ENCODE measurements around the gene RFTN1. TPM values are rescaled to one million over a fixed set of nuclear protein-coding genes. Genes with fewer than 3 reads are reported as not detected.

Gene RFTN1
- total and polyA plus RNA-seq, 10 of the 15 experiments (the other 5 are each of a cell fraction or from before 2014, with no cell fraction given) = 20.6 to 213 (median 147) TPM

DNA sequence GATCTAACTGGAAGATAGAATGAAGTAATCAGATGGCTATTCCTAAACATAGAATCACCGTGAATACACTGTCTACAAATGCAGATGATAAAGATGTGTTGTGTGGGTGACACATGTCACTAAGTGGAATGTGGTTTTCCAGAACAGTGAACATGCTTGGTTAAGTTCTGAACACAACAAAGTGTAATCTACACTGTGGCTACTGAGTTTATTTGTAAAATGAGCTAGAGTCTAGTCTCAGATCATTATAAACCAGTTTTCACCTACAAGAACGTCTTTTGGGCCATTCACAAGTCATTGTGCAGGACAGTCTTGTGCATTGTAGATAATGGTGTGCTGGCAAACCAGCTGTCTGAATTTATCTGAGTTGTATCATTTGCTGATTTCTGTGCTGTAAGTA lies 213.2 kb downstream of the RFTN1 start (continued):
- TF ChIP-seq EP300 (IDR thresholded peaks at IDR 0.05; ENCODE audit: borderline replicate concordance in 1 of 2, control insufficient read depth in 1 of 2, low read depth in 2 of 2, low read length in 2 of 2) (peak; percentile 41 to 62; a peak in 2 of 4 replicates), ATF7 (IDR thresholded peaks at IDR 0.05; ENCODE audit: low read depth) (peak; percentile 73), RUNX3 (IDR thresholded peaks at IDR 0.05; ENCODE audit: low read length) (peak; percentile 90), MTA2 (IDR thresholded peaks at IDR 0.05; ENCODE audit: low read depth) (peak; percentile 90), DPF2 (IDR thresholded peaks at IDR 0.05) (peak; percentile 26; the same call in 1 of the 2 replicates), BACH1 (IDR thresholded peaks at IDR 0.05; ENCODE audit: borderline replicate concordance) (peak; percentile 47; the same call in 1 of the 2 replicates), TCF7 (IDR thresholded peaks at IDR 0.05; ENCODE audit: borderline replicate concordance) (no peak), CBFB (IDR thresholded peaks at IDR 0.05; ENCODE audit: low read depth) (0 out of 2 replicates have a peak, but pooled peaks have one; percentile 20), CREB1 (IDR thresholded peaks at IDR 0.05; ENCODE audit: low read depth) (0 out of 2 replicates have a peak, but pooled peaks have one; percentile 14), PAX8 (IDR thresholded peaks at IDR 0.05) (no peak), IKZF1 (conservative IDR thresholded peaks at IDR 0.05) (peak; percentile 70; the same call in 1 of the 2 replicates), IKZF2 (IDR thresholded peaks at IDR 0.05) (peak; percentile 69 to 80; a peak in 2 of 4 replicates), PAX5 (IDR thresholded peaks at IDR 0.05; ENCODE audit: borderline replicate concordance, low read depth, low read length) (peak; percentile 77), RFX5 (IDR thresholded peaks at IDR 0.05; ENCODE audit: low read depth, low read length) (no peak), FOS (IDR thresholded peaks at IDR 0.05; ENCODE audit: borderline replicate concordance, extremely low read depth, insufficient read length) (no peak), BCL11A (IDR thresholded peaks at IDR 0.05; ENCODE audit: low read depth, low read length) (peak; percentile 39; the same call in 1 of the 2 replicates), NFYA (IDR thresholded peaks at IDR 0.05; ENCODE audit: borderline replicate concordance, low read depth, low read length) (no peak), ASH2L (IDR thresholded peaks at IDR 0.05; ENCODE audit: borderline replicate concordance, low read depth) (no peak)
- TF ChIP-seq, protein P1, sequence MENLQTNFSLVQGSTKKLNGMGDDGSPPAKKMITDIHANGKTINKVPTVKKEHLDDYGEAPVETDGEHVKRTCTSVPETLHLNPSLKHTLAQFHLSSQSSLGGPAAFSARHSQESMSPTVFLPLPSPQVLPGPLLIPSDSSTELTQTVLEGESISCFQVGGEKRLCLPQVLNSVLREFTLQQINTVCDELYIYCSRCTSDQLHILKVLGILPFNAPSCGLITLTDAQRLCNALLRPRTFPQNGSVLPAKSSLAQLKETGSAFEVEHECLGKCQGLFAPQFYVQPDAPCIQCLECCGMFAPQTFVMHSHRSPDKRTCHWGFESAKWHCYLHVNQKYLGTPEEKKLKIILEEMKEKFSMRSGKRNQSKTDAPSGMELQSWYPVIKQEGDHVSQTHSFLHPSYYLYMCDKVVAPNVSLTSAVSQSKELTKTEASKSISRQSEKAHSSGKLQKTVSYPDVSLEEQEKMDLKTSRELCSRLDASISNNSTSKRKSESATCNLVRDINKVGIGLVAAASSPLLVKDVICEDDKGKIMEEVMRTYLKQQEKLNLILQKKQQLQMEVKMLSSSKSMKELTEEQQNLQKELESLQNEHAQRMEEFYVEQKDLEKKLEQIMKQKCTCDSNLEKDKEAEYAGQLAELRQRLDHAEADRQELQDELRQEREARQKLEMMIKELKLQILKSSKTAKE (IDR thresholded peaks at IDR 0.05; ENCODE audit: low read depth, poor library complexity, severe bottlenecking) = peak; percentile 65
- TF ChIP-seq, protein P2, sequence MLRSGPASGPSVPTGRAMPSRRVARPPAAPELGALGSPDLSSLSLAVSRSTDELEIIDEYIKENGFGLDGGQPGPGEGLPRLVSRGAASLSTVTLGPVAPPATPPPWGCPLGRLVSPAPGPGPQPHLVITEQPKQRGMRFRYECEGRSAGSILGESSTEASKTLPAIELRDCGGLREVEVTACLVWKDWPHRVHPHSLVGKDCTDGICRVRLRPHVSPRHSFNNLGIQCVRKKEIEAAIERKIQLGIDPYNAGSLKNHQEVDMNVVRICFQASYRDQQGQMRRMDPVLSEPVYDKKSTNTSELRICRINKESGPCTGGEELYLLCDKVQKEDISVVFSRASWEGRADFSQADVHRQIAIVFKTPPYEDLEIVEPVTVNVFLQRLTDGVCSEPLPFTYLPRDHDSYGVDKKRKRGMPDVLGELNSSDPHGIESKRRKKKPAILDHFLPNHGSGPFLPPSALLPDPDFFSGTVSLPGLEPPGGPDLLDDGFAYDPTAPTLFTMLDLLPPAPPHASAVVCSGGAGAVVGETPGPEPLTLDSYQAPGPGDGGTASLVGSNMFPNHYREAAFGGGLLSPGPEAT (IDR thresholded peaks at IDR 0.05; ENCODE audit: low read depth) = peak; percentile 61; the same call in 1 of the 2 replicates
- TF ChIP-seq, protein P3, sequence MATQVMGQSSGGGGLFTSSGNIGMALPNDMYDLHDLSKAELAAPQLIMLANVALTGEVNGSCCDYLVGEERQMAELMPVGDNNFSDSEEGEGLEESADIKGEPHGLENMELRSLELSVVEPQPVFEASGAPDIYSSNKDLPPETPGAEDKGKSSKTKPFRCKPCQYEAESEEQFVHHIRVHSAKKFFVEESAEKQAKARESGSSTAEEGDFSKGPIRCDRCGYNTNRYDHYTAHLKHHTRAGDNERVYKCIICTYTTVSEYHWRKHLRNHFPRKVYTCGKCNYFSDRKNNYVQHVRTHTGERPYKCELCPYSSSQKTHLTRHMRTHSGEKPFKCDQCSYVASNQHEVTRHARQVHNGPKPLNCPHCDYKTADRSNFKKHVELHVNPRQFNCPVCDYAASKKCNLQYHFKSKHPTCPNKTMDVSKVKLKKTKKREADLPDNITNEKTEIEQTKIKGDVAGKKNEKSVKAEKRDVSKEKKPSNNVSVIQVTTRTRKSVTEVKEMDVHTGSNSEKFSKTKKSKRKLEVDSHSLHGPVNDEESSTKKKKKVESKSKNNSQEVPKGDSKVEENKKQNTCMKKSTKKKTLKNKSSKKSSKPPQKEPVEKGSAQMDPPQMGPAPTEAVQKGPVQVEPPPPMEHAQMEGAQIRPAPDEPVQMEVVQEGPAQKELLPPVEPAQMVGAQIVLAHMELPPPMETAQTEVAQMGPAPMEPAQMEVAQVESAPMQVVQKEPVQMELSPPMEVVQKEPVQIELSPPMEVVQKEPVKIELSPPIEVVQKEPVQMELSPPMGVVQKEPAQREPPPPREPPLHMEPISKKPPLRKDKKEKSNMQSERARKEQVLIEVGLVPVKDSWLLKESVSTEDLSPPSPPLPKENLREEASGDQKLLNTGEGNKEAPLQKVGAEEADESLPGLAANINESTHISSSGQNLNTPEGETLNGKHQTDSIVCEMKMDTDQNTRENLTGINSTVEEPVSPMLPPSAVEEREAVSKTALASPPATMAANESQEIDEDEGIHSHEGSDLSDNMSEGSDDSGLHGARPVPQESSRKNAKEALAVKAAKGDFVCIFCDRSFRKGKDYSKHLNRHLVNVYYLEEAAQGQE (IDR thresholded peaks at IDR 0.05; ENCODE audit: low read depth, low read length) = no peak
- TF ChIP-seq, protein P4, sequence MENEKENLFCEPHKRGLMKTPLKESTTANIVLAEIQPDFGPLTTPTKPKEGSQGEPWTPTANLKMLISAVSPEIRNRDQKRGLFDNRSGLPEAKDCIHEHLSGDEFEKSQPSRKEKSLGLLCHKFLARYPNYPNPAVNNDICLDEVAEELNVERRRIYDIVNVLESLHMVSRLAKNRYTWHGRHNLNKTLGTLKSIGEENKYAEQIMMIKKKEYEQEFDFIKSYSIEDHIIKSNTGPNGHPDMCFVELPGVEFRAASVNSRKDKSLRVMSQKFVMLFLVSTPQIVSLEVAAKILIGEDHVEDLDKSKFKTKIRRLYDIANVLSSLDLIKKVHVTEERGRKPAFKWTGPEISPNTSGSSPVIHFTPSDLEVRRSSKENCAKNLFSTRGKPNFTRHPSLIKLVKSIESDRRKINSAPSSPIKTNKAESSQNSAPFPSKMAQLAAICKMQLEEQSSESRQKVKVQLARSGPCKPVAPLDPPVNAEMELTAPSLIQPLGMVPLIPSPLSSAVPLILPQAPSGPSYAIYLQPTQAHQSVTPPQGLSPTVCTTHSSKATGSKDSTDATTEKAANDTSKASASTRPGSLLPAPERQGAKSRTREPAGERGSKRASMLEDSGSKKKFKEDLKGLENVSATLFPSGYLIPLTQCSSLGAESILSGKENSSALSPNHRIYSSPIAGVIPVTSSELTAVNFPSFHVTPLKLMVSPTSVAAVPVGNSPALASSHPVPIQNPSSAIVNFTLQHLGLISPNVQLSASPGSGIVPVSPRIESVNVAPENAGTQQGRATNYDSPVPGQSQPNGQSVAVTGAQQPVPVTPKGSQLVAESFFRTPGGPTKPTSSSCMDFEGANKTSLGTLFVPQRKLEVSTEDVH (IDR thresholded peaks at IDR 0.05; ENCODE audit: low read depth, partially characterized antibody) = no peak
